Heart left ventricle (tissue), 16 donors: ENCODE data around the gene BBOX1. TPM values are rescaled to one million over a fixed set of nuclear protein-coding genes. Genes with fewer than 3 reads are reported as not detected.

Source experiments
- ATAC-seq, 4 donors: fragments of 200-7000 bp; cut with Tn5 transposase; one replicate each; pipeline ENCODE4 v1.9.1; 2020 to 2022; ENCODE audit warnings: moderate library complexity in 4 of 4, mild to moderate bottlenecking in 3 of 4, moderate number of reproducible peaks in 1 of 4
- DNase-seq, 5 donors: peaks; one replicate each; pipeline ENCODE4 v3.0.0-alpha.2; 2020
- H3K27ac ChIP-seq, 12 donors: fragments of 200-600 bp; sonication (generic) in 4 of 12; one replicate each; pipeline versions ENCODE4 v1.5.0 to v1.8.0; 2016 to 2022; ENCODE audit warnings: mild to moderate bottlenecking in 2 of 12
- H3K27me3 ChIP-seq, 9 donors: fragments of 200-600 bp; sonication (generic) in 2 of 9; one replicate each; pipeline versions ENCODE4 v1.5.1 to v1.8.0; 2016 to 2022; ENCODE audit warnings: mild to moderate bottlenecking in 3 of 9
- H3K36me3 ChIP-seq, 9 donors: fragments of 200-600 bp; sonication (generic) in 2 of 9; one replicate each; pipeline versions ENCODE4 v1.5.0 to v1.8.0; 2018 to 2022; ENCODE audit warnings: mild to moderate bottlenecking in 2 of 9
- H3K4me1 ChIP-seq, 12 donors: fragments of 200-600 bp; sonication (generic) in 4 of 12; one replicate each; pipeline versions ENCODE4 v1.5.0 to v1.8.0; 2016 to 2022; ENCODE audit warnings: mild to moderate bottlenecking in 3 of 12
- H3K4me3 ChIP-seq, 12 donors: fragments of 200-600 bp; sonication (generic) in 4 of 12; one replicate each; pipeline versions ENCODE4 v1.5.0 to v1.8.0; 2017 to 2022; ENCODE audit warnings: mild to moderate bottlenecking in 9 of 12, moderate library complexity in 4 of 12
- H3K9me3 ChIP-seq, 12 donors: fragments of 200-600 bp; sonication (generic) in 4 of 12; one replicate each; pipeline versions ENCODE4 v1.5.0 to v1.8.0; 2016 to 2022; ENCODE audit warnings: mild to moderate bottlenecking in 1 of 12
- POLR2A ChIP-seq, 2 donors: fragments of 450-650 bp; IDR thresholded peaks; one replicate each; pipeline ENCODE4 v1.6.1; 2017; ENCODE audit warnings: antibody characterized with exemption in 2 of 2, mild to moderate bottlenecking in 2 of 2, moderate library complexity in 2 of 2
- WGBS, 4 donors: extraction: QIAGEN DNeasy Blood & Tissue Kit in 2 of 4; methylation state at CpG; one replicate each; pipeline versions ENCODE4 v1.1.5 to v1.1.7; 2013 to 2018; 5-methylcytosine and 5-hydroxymethylcytosine counted together
- intact Hi-C, 10 donors: fragments of 100-400 bp; cut with DNase I; formaldehyde crosslinking; loops; one replicate each; pipeline versions ENCODE4 v1.11.1 to v1.14.2; 2022
- polyA plus RNA-seq, 2 donors: library from polyadenylated mRNA; stranded (reverse); fragments of 200-250 nt; gene quantifications; one replicate each; pipeline ENCODE4 v1.2.3, GENCODE V29; 2013
- total RNA-seq, 9 donors: library from RNA; depleted of rRNA in 2 of 9; stranded (reverse); fragments of >200 nt in 2 of 9; fragmentation: NEBNext Ultra II Directional in 3 of 9; extraction: Animal tissue kit (Norgen Biotek cat#: 25700) in 3 of 9; gene quantifications; one replicate each; pipeline versions ENCODE4 v1.1.0 to v1.2.4, GENCODE V29; 2016 to 2023
- TF ChIP-seq, protein P1 (sequence below), 12 donors: fragments of 200-600 bp; sonication (generic) in 4 of 12; IDR thresholded peaks; one replicate each; pipeline versions ENCODE4 v1.5.0 to v1.8.0; 2018 to 2022; ENCODE audit warnings: antibody characterized with exemption in 12 of 12, mild to moderate bottlenecking in 5 of 12
- donor health status: ischemic (EF 13 %, LVEDD 7.1; RV severe dilation, severe dysfunction).
- donor health status: healthy with polysubstance abuse.
- donor health status: DM: no; HTN: yes; CAD: no.
- donor health status: DM: no; HTN: no; CAD: no.
- donor health status: ischemic (EF 25% LVEDD 6.9; RV normal size, moderate dysfunction).
- donor health status: ischemic (EF 25% LVEDD 5.7; RV mildly dilated, moderate dysfunction).
- donor health status: healthy.
- donor health status: DM: yes; HTN: yes; CAD: no.
- donor health status: ischemic (EF 35%, LVEDD 5.7; RV mildly dilated, moderate dysfunction).
- donor health status: nonischemic (EF 11% LVEDD 7.7; RV severe dilation, severe dysfunction).
- donor health status: DM: yes; HTN: yes; CAD: no.
- donor health status: PGD.
- donor health status: ischemic (EF 29% LVEDD 5.4; RV normal size, mild dysfunction).
- donor health status: nonischemic (EF 23%, LVEDD 6.1; RV moderate dilation, normal function).

BBOX1 gene
- total and polyA plus RNA-seq, 11 donors, result 0.18 TPM; not detected in 10

DNA sequence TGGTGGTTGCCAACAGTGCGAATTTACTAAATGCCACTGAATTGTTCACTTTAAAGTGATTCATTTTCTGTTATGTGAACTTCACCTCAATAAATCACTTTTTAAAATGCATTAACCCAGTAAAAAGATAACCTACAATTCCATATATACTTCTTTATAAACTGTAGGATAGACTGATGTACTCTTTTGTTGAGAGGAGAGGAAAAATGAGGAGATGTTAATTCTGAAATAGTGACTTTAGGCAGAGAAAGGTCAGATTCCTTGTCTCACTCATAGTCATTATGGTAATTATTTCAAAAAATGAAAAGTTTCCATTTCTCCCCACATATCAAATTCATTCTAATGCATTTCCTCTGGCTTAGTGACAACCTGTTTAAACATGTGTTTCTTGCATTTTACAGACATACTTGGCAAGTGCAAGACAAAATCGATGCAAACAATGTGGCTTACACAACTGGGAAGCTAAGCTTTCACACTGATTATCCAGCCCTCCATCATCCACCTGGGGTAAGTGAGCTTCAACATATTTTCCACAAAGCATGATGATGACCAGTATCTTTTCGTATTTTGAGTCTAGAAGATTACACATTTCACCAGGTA, 74.5 kb downstream of the BBOX1 start:
- WGBS, 4 donors, result 72 to 74% (median 73%) methylated on average over 3 of the region's 3 CpGs
- no peaks in the 10 kb centered on the region for H3K4me1 ChIP-seq
- intact Hi-C loops, result no loop called here
- DNase-seq (no peak), ATAC-seq (no peak)
- no peaks in the 10 kb centered on the region for H3K36me3 ChIP-seq
- TF ChIP-seq, protein P1, sequence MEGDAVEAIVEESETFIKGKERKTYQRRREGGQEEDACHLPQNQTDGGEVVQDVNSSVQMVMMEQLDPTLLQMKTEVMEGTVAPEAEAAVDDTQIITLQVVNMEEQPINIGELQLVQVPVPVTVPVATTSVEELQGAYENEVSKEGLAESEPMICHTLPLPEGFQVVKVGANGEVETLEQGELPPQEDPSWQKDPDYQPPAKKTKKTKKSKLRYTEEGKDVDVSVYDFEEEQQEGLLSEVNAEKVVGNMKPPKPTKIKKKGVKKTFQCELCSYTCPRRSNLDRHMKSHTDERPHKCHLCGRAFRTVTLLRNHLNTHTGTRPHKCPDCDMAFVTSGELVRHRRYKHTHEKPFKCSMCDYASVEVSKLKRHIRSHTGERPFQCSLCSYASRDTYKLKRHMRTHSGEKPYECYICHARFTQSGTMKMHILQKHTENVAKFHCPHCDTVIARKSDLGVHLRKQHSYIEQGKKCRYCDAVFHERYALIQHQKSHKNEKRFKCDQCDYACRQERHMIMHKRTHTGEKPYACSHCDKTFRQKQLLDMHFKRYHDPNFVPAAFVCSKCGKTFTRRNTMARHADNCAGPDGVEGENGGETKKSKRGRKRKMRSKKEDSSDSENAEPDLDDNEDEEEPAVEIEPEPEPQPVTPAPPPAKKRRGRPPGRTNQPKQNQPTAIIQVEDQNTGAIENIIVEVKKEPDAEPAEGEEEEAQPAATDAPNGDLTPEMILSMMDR (IDR thresholded peaks at IDR 0.05), result no peak
- TF ChIP-seq POLR2A (IDR thresholded peaks at IDR 0.05), result no peak
- H3K27me3 ChIP-seq, result no peaks in the 10 kb centered on the region
- no peak overlapping the region for H3K4me3 ChIP-seq
- peaks cover 0 to 4% (median 0%) of the 10 kb centered on the region in 12 donors for H3K9me3 ChIP-seq
- H3K27ac ChIP-seq, result no peak overlapping the region

DNA sequence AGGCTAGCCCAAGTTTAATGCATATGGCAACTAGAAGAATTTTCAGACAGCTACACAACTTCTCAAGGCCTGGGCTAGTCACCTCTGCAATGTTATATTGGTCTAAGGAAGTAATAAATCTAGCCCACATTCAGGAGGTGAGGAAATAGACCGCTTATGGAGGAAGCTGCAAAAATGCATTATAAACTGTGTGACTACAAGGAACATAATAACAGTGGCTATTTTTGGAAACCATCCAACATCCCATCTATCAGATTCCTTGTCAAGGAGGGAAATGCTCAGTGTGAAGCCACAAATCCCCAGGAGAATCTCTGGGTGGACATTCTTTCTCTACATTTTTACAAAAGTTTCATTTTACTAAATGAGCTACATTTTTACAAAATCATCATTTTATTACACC, 76.1 kb downstream of the BBOX1 start:
- Histone ChIP-seq H3K36me3 (no peaks in the 10 kb centered on the region), H3K4me3 (no peak overlapping the region), H3K27me3 (no peaks in the 10 kb centered on the region), H3K27ac (no peak overlapping the region), H3K4me1 (no peaks in the 10 kb centered on the region), H3K9me3 (no peaks in the 10 kb centered on the region)
- intact Hi-C loops, result no loop called here
- ATAC-seq (no peak), DNase-seq (no peak)
- 29 to 56% (median 46%) methylated on average over 1 of the region's 1 CpG for WGBS, 4 donors
- TF ChIP-seq, protein P1 (IDR thresholded peaks at IDR 0.05), result no peak
- TF ChIP-seq POLR2A (IDR thresholded peaks at IDR 0.05), result no peak

DNA sequence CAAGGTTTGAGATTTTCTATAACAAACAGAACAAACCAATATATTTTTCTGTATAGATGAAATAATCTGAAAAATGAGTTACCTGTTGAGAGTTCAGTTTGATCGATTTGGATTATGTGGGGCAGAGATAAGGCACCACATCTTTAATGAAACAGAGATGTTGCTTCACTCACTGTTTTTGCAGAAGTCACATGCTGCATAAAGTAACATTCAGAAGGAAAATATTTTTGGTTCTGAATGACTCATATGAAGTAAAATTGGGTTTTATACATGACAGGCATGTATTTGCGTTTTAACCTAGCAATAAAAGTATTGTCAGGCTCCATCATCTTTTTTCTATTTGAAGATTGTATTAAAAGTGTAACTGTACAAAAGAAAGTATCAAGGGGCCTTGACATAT, 77.8 kb downstream of the BBOX1 start:
- no peak for DNase-seq
- no peaks in the 10 kb centered on the region for H3K27me3 ChIP-seq
- H3K4me3 ChIP-seq, result no peak overlapping the region
- H3K9me3 ChIP-seq, result no peaks in the 10 kb centered on the region
- 83 to 91% (median 87%) methylated on average over 2 of the region's 2 CpGs for WGBS, 4 donors
- H3K36me3 ChIP-seq, result no peaks in the 10 kb centered on the region
- TF ChIP-seq, protein P1 (IDR thresholded peaks at IDR 0.05), result no peak
- TF ChIP-seq POLR2A (IDR thresholded peaks at IDR 0.05), result no peak
- no peaks in the 10 kb centered on the region for H3K4me1 ChIP-seq
- H3K27ac ChIP-seq, result no peak overlapping the region
- no peak for ATAC-seq
- intact Hi-C loops, result no loop called here

DNA sequence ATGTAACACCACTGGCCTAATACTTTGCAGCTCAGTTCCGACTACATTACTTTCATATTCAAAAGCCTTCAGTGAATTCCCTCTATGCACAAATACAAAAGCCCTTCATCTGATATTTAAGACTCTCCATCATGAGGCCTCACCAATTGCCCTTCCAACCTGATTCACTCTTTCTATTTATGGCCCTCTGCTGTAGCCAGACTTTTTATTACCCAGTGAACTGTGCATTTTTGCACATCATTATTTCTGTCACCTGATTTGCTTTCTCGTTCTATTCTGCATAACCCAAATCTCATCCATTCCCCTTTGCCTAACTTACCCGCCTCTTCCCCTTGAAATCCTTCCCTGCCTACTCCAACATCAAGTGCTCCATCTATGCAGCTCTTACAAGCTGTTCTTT, 78.3 kb downstream of the BBOX1 start:
- Histone ChIP-seq H3K36me3 (no peaks in the 10 kb centered on the region), H3K9me3 (no peaks in the 10 kb centered on the region), H3K4me1 (no peaks in the 10 kb centered on the region), H3K27ac (no peak overlapping the region), H3K27me3 (no peaks in the 10 kb centered on the region), H3K4me3 (no peak overlapping the region)
- intact Hi-C loops, result no loop called here
- DNase-seq, result no peak
- ATAC-seq, result no peak
- TF ChIP-seq, protein P1 (IDR thresholded peaks at IDR 0.05), result no peak
- TF ChIP-seq POLR2A (IDR thresholded peaks at IDR 0.05), result no peak
- 79 to 86% (median 81%) methylated on average over 3 of the region's 3 CpGs for WGBS, 4 donors
